GM18870 (cell line): ENCODE measurements around the gene RAC2.

Source experiments
- ATAC-seq: cut with Tn5 transposase; IDR thresholded peaks from one replicate; pipeline ENCODE4 v1.9.1; 2021; ENCODE audit warnings: moderate library complexity; ENCODE audit not compliant: unreplicated experiment

The RAC2 gene

DNA sequence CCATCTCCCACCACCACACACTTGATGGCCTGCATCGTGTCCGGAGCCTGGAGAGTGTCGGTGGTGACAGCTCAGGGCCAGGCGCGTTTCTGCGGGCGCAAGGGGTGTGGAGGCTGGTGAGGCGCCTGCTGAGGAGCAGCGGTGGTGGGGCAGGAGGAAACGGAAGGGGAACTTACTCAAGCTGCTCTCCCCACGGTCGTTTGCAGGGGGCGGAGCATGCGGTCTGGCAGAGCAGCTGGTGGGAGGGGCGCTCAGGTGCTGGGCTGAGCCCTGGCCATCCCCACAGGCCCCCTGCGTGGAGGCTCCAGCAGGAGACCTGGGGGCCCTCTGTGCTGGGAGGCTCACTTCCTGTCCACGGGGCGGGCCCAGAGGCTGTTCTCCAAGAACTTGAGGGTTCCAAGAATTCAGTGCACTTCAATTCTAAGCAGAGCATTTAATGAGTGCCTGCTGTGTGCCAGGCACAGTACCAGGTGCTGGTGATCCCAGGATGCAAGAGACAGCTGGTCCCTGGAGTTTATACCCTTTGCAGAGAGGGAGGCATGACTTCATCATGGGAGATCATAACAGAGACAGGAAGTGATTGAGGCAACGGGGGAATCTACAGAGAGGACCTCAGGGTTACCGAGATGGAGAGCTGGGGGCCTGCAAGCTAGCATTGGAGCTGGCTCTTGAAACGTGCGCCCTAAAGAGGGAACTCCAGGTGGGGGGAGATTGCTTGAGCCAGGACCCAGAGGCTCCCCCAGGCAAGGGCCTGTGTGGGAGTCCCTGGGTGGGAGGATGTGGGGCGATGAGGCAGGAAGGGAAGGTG lies at the start of gene RAC2:
Gene RAC2 (minus strand): TSS at position 156 of the 808 bp plus-strand sequence. CDS start 121 bp downstream, at position 35.
- ATAC-seq = no peak

DNA sequence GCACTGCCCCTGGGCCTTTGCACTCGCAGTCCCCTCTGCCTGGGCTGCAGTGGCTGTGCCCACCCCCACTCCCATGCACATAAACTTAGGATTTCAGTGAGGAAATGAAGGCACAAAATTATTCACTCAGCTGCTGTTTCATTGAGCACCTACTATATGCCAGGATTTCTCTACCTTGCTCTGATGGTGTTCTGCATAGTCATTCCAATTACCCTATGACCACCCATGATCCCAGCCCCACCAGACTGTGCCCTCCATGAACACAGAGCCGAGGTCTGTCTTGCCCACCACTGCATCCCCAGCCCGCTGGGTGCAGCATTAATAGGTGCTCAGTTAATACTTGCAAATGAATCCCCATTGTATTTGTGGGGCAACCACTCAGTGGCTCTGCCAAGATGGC lies 49.1 kb upstream of the RAC2 start:
- ATAC-seq = no peak

DNA sequence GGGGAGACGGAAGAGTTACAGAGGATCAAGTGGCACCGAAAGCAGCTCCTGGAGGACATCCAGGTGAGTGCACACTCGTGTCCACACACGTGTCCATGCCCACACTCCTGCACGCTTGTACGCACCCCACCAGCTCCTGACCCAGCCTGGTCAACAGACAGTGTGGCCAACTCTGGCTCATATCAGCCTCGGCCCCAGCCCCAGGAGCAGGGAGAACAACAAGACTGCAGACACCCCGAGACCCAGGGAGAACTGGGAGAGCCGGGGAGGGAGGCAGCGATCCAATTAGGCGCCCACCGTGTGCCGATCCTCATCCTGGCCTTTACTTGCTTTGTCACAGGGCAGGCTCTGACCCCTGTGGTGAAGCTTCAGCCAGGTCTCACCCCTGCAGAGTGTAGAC lies 48.6 kb upstream of the RAC2 start:
- no peak for ATAC-seq

DNA sequence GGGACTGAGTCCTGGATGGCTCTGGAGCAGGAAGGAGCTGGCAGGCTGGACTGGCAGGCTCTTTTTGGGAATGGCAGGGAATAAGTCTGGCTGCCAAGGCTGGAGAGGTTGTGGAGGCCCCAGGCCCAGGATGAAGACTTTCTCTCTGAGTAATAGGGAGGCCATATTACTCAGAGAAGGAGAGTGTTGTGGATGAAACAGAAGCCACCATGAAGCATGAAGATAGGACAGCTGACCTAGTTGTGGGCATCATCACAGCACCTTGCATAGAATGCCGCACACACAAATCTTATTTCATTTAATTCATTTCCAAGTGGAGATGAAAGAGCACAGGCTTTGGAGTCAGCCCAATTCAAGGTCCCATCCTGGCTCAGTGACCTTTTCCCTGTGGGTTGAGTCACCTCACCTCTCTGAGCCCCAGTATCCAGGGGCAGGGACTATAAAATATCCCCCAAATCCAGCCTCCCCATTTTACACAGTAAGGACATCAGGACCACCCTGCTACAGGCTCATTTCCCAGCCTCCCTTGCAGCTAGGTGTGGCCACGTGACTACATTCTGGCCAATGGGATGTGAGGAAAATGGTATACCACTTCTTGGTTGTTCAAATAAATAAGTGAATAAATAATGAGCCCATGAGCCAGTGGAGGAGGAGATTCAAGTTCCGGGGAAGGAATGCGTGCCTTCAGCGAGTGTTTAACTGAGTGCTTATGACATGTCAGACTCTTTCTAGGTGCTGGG lies 47.7 kb upstream of the RAC2 start:
- ATAC-seq = no peak

DNA sequence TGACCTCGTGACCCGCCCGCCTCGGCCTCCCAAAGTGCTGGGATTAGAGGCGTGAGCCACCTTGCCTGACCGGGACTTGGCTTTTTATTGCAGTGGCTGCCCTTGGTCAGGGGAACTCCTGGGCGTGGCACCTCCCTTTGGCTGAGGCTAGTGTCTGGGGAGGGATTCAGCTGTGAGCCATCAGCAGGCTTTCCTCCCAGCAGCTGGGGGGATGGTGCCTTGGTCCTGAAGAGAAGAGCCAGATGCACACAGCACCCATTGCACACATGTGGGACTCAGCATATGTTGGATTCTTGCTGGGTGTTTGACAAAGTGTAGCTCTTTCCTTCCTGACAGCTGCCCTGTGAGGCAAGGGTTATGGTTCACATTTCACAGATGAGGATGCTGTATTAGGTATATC lies 46.7 kb upstream of the RAC2 start:
- no peak for ATAC-seq

DNA sequence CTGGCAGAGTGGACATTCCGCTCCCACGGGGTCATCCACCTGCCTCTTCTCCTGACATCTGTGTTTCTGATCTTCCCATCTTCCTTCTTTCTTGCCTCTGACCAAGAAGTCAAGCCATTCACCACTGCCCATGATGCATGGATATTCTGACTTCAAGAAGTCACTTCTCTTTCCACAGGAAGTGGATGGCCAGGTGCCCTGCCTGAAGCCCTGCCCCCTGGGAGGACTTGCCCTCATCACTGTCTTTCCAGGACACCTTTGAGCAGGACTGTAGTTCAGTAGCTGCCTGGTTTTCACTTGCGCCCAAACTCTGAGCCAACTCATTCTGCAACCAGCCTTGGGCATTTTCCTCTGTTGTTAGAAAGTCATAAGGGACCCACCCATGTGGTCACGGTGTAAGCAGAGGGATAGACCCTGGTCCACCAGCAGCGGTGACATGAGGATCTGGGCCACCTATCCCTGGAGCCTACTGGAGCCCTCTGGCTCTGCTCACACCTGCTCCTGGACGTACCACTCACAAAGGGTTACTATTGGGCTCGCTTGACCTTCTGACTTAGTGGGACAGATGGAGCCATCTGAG lies 45.2 kb upstream of the RAC2 start:
- ATAC-seq = no peak

DNA sequence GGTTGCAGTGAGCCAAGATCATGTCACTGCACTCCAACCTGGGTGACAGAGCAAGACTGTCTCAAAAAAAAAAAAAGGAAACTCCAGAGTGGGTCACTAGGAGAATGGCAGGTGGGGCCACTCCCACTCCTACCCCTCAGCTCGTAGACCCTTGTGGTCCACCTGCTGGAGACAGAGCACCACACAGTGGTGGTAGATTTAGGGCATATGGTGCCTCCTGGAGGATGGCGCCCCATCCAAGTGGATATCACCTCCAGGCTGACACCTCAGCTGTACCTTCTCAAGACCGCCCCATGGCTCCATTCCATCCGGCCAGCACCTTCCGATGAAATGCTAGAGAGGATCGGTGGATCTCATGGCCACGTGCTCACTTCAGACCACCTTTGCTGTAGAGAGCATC lies 44.5 kb upstream of the RAC2 start:
- no peak for ATAC-seq

DNA sequence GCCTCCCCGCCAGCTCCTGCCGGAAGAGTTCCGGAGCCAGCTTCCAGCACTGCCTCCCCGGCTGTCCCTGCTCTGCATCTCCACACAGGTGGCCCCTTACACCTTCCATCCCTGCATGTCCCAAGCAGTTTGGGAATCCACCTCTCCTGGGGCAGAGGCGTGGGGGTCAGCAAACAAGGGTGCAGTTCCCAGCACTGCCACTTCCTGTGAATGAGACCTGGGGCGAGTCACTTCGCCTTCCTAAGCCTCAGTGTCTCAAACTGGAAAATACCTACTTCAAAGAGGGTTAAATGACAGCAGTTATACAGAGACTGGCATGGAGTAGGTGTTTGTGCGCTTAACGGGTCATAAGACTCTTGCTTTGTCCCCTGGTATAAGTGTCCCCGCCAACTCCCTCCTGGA lies 43.5 kb upstream of the RAC2 start:
- ATAC-seq = no peak

DNA sequence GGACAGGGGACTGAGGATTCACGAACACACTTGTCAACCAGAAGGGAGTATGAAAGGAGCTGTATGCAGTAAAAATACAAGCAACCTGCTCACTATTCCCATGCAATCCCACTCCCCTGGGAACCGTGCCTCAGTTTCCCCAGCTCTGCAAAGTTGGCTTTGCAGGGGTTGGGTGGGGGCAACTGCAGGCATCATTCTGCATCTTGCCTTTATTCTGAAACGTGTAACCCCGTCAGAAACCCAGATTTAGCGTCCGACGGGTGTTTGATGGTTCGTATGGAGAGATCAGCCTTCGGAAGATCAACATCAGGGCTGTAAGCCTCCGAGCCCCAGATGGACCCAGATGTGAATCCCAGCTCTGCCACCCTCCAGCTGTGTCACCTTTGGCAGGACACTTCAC lies 41.9 kb upstream of the RAC2 start:
- ATAC-seq = no peak

DNA sequence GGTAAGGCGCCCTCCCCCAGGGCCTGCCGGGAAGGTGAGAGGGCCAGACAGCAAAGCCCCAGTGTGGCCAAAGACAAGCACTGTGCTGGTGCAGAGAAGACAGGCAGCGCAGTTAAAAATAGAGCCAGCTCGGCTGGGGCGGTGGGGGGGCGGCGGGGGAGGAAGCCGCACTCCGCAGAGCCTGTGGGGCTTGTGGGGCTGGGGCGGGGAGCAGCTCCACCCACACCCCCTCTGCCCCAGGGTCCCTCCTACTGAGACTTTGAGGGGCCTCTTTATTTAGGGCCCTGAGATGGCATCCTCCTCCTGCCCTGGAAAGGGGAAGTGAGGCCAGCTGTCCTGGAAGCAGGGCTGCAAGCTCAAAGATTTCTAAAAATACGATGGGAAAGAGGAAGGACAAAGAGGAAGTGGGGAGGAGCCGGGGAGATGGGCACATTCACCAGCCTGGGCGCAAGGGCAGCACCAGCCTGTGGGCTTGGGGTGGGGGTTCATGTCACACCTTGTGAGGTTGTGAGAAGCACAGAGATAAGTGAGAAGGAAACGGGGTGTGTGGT lies 40.8 kb upstream of the RAC2 start:
- no peak for ATAC-seq

DNA sequence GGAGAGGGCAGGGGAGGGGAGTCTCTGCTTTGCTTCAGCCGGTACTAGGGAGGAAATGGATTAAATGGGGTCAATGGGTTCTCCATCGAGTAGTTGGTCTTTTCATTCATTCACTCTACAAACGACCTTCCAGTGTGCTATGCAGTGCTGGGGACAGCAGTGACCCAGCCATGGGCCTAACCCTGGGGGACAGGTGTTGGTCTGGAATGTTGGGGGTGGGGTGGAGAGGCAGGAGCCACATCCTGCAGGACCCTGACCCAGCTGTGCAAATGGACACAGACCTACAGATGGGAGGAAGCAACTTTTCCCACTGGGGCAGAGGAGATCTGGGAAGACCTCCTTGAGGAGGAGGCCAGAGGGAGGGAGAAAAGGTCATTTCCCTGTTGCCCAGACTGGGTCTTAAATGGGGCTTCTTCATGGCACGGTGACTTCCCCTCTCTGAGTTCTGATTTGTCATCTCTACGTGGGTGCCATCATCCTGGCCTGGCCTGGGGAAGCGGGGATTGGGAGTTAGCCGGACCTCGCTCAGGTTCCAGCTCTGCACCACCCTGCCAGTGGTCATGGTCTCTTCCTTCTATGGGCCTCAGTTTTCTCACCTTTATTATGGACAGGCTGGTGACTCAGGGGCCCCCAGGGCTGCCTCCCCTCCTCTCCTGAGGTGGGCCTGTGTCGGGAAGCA lies 40.2 kb upstream of the RAC2 start:
- ATAC-seq = no peak

DNA sequence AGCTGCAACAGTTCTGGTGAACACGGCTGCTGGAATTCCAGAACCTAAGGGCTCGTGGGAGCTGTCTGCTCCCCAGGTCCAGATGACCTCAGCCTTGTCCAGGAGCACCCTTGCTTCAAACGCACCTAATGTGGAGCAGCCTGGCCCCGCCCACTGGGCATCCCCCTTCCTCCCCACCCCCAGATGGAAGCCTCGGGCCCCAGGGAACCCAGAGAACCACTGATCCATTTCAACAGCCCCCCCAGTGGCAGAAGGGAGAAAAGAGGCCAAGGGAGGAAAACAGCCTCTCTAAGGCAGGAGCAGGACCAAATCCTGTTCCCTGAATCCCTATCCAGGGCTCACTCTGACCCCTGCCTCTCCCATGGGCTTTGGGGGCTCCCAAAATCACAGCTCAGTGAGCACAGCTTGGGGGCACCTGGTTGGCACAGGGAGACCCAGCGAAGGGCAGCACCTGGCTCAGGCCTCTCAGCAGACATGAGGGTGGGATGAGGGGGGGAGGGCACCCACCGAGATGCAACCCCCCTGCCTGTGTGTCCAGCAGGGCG lies 39.4 kb upstream of the RAC2 start:
- no peak for ATAC-seq

DNA sequence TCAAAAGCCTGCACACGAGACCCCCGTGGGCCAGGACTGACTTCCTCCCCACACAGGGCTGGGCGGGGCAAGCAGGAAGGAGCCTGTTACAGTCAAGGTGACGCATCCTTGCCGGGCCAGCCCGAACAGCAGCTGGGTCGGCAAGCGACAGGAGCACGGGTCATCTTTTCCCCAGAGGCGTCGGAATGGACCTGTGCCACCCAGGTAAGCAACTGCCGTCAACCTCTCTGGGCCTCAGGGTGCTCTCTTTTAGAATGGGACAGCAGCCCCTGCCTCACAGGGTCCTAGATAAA lies 38.3 kb upstream of the RAC2 start, which contains the start of gene CYTH4:
Gene CYTH4 (plus strand): TSS at position 124 of the 293 bp plus-strand sequence. CDS start 62 bp downstream, at position 186.
- no peak for ATAC-seq

DNA sequence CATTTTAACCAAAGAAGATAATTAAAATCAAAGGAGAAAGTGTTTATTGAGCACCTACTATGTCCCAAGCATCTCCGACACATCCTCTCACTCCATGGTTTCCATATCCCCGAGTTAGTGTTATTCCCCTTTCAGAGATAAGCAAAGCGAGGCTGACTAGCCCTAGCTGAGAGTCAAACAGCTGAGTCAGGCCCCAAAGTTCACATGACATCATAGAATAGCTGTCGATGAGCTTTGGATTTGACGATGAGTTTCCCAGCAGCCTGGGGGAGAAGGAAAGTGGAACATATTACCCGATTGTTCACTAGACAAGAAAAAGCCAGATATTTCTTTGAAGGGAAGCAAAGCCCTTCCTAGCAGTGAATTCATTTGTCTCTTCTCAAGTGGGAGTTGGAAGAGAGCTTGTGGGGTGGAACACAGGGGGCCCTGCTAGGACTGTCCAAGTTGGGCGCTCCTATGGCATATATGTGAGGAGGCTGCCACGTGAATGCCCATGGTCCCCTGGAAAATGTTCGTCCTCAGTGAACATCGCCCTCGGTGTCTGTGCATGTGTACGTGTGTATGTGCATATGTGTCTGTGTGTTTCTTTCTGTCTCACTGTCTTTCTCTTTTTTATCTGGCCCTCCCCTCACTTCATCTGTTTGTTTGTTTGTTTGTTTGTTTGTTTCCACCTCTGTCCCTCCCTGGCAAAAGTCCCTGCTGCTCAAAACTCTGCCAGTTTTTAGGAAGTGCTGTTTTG lies 37.7 kb upstream of the RAC2 start:
- ATAC-seq = no peak

DNA sequence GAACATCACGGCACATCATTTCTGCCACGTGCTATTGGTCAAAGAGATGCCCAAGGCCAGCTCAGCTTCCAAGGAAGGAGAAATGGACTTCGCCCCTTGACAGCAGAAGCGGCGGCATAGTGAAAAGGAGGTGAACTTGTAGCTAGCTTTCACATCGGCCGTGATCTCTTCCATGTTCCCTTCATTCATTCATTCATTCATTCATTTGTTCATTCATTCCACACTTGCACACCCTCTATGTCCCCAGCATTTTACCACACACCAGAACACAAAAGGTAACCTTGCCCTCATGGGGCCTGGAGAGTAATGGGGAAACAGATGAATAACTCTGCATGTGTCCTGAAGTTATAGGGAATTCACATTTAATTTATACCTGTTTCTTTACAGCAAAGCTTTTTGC lies 37.1 kb upstream of the RAC2 start:
- no peak for ATAC-seq

DNA sequence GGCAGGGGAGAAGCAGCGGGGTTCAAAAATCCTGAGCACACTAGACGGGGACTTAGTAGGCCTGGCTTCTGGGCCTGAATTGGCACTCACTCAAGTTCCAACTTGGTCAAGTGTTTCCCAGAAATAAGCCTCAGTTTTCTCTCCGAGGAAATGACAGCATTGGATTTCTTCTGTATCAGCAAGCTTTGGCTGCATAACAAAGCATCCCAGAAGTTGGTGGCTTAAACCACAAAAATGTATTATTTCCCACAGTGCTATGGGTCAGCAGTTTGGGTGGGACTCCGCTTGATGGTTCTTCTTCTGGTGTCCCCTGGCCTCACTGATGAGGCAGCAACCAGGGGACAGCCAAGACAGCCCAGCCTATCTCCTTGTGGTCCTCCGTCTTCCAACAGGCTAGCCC lies 36.6 kb upstream of the RAC2 start:
- ATAC-seq = no peak

DNA sequence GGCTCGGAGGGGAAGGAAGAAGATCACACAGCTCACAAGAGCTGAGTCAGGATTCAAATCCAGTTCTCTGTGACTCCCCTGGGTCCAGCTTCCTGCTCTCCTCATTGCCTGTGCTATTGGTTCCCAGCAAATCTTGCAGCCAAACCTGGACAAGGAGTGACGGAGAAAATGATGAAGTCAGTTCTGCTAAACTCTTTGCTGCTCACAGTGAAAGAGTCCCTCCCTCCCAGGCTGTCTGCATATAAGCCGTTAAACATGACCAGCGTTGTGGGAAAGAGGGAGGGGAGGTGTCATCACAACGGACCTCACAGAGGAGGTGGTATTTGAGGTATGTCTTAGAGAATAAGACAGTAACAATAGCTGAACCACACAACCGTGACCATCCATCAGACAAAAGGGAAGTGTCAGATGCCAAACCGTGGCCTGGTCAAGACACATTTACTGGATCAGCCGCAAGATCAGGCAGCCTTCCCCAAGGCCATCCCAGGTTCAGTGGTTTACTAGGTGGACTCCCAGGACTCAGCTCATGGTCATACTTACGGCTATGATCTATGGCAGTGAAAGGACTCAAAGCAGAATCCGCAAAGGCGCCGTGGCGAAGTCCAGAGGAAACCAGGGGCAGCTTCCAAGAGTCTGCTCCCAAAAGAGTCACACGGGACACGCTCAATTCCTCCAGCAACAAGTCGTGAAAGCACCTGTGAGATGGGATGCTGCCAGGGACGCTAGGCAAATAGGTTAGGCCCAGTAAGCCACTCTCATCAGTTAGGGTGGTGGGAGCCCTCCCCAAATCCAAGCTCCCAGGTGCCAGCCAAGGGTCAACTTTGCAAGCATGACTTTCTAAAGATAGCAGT lies 35.5 kb upstream of the RAC2 start:
- ATAC-seq = no peak

DNA sequence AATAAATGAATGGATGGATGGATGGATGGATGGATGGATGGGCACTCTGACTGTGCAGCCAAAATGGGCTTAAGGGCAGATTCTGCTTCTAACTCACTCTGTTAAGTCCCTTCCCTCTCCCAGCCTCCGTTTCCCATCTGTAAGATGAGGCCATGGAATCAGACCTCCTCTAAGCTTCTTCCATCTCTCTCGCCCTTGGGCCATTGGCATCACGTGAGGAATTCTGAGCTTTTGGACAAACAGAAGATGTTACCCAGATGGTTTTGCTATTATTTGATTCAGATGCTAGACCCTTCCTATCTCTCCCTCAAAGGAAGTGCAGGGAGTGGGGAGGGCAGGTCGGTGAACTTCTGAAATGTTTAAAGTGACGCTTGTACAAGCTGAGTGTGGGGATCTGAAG lies 34.2 kb upstream of the RAC2 start:
- no peak for ATAC-seq

DNA sequence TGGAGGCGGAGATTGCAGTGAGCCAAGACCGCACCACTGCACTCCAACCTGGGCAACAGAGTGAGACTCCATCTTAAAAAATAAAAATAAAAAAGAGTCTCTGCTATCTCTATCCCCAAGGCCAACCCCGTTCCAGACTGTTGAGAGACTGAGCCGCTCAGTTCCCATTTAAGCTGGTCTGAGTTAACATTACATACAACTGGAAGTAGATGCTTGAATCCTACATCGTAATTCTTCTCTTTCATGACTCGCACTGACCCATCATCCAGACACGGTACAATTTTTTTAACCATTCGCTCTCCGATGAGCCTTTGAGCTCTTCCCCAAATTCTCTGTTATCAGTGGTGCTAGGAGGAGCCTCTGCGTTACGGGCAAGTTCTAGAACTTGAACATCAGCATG lies 33.3 kb upstream of the RAC2 start:
- ATAC-seq = no peak
